Measurements from ENCODE around the gene ATP5MC3. TPM values are rescaled to one million over a fixed set of nuclear protein-coding genes. Genes with fewer than 3 reads are reported as not detected.

Gene ATP5MC3
- total and polyA plus RNA-seq, 2 of the 13 experiments (the other 11 are each of a cell fraction or from before 2014, with no cell fraction given), result 676 to 1,007 TPM

DNA sequence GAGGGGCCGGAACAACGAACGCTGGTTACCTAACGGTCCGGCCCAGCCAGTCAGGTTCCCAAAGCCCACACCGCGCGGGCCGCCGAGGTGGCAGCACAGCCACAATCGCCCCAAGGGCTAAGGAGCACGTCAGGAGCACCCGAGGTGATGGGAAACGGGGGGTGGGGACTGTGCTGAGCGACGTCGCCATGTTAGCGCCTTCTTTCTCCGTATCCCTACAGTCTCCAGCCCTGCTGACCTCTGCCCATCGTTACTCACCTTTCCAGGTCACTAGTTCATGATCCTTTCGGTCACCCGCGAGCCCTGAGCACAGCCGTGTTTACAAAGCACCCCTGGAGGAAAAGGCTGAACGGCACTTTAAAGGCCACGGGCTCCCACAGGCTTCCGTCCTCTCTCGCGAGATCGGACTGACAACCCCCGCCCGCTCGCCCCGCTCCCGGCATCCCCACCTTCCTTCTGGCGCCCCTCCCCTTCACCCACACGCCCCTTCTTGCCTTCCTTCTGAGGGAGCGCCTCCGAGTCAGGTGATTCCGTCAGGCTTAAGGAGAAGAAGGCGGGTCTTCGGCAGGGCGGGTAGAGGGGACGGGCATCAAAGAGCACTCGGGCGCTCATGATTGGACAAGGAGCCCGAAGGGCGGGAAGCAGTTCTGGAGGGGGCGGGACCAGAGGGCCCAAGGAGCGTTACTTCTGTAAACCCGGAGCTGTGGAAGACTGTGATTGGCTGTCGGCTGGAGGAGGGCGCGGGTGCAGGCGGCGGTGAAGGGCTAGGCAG lies 13.5 kb downstream of the ATP5MC3 start, which contains the start of gene ATF2 (continued):
- TF ChIP-seq RERE (CRISPR knock-in tag; IDR thresholded peaks at IDR 0.05; ENCODE audit: low read depth) (no peak), ZFY (CRISPR knock-in tag; IDR thresholded peaks at IDR 0.05) (peak; percentile 96), RBFOX2 (IDR thresholded peaks at IDR 0.05; ENCODE audit: low read depth, low read length) (peak; percentile 89), MZF1 (CRISPR knock-in tag; IDR thresholded peaks at IDR 0.05; ENCODE audit: borderline replicate concordance) (peak; percentile 53; the same call in 1 of the 2 replicates), ZBTB20 (CRISPR knock-in tag; IDR thresholded peaks at IDR 0.05; ENCODE audit: borderline replicate concordance, low read depth) (peak; percentile 76; the same call in 1 of the 2 replicates), ZNF605 (CRISPR knock-in tag; IDR thresholded peaks at IDR 0.05) (peak; percentile 90), ZNF343 (CRISPR knock-in tag; IDR thresholded peaks at IDR 0.05) (peak; percentile 74; the same call in 1 of the 2 replicates), ZNF646 (CRISPR knock-in tag; IDR thresholded peaks at IDR 0.05) (no peak), ZC3H13 (CRISPR knock-in tag; IDR thresholded peaks at IDR 0.05) (no peak; the same call in 1 of the 2 replicates), ELK4 (CRISPR knock-in tag; IDR thresholded peaks at IDR 0.05; ENCODE audit: borderline replicate concordance) (0 out of 2 replicates have a peak, but pooled peaks have one; percentile 59), ZSCAN31 (CRISPR knock-in tag; IDR thresholded peaks at IDR 0.05; ENCODE audit: low read depth) (peak; percentile 92), CBX2 (IDR thresholded peaks at IDR 0.05; ENCODE audit: low read depth, low read length) (no peak), CBX2 (CRISPR knock-in tag; IDR thresholded peaks at IDR 0.05; ENCODE audit: low read depth) (0 out of 2 replicates have a peak, but pooled peaks have one; percentile 47), ZNF768 (CRISPR knock-in tag; IDR thresholded peaks at IDR 0.05) (peak; percentile 53; the same call in 1 of the 2 replicates)
